Left ventricle myocardium inferior (tissue), 1 donor: ENCODE measurements around the gene GAS6. TPM values are rescaled to one million over a fixed set of nuclear protein-coding genes. Genes with fewer than 3 reads are reported as not detected.

Experiments used
- DNase-seq: peaks from one replicate; pipeline ENCODE4 v3.0.0-alpha.2; 2020
- H3K27ac ChIP-seq: fragments of 200-600 bp; replicated peaks from 2 replicates; pipeline ENCODE4 v1.8.0; 2021
- H3K27me3 ChIP-seq: fragments of 200-600 bp; 2 replicates; pipeline ENCODE4 v1.8.0; 2021; ENCODE audit warnings: low read depth
- H3K36me3 ChIP-seq: fragments of 200-600 bp; 2 replicates; pipeline ENCODE4 v1.8.0; 2021
- H3K4me1 ChIP-seq: fragments of 200-600 bp; 2 replicates; pipeline ENCODE4 v1.8.0; 2021
- H3K4me3 ChIP-seq: fragments of 200-600 bp; 2 replicates; pipeline ENCODE4 v1.8.0; 2021; ENCODE audit warnings: mild to moderate bottlenecking, moderate library complexity
- H3K9me3 ChIP-seq: fragments of 200-600 bp; replicated peaks from 2 replicates; pipeline ENCODE4 v1.8.0; 2021
- CTCF ChIP-seq: fragments of 200-600 bp; IDR thresholded peaks from 2 replicates; pipeline ENCODE4 v1.8.0; 2021; ENCODE audit warnings: antibody characterized with exemption, mild to moderate bottlenecking, borderline replicate concordance
- intact Hi-C: fragments of 100-400 bp; cut with micrococcal nuclease; formaldehyde crosslinking; loops from one replicate; pipeline ENCODE4 v1.11.0; 2022
- total RNA-seq: library from RNA; stranded (reverse); fragmentation: NEBNext Ultra II Directional; extraction: Animal tissue kit (Norgen Biotek cat#: 25700); gene quantifications from one replicate; pipeline ENCODE4 v1.2.1, GENCODE V29; 2021
- donor health status: DM: no; HTN: yes; CAD: no; lungs with severe emphysema.

Gene GAS6
- total RNA-seq, 1 donor from 2014 or later, result 186 TPM

- Histone ChIP-seq H3K9me3 (no peaks in the 10 kb centered on the region), H3K27ac (no peak overlapping the region), H3K27me3 (no peaks in the 10 kb centered on the region), H3K4me1 (no peaks in the 10 kb centered on the region), H3K4me3 (no peak overlapping the region), H3K36me3 (no peaks in the 10 kb centered on the region)
- intact Hi-C loops, result no loop called here
- TF ChIP-seq CTCF, result no peak
- DNase-seq, result no peak
These were observed 80.5 kb downstream of the GAS6 start for GRCh38 chr13:113783200-113783881.

GRCh38 chr13:113782472-113782871 is 81.4 kb downstream of the GAS6 start:
- no peaks in the 10 kb centered on the region for H3K4me1 ChIP-seq
- no peaks in the 10 kb centered on the region for H3K36me3 ChIP-seq
- H3K4me3 ChIP-seq, result no peak overlapping the region
- H3K27me3 ChIP-seq, result peaks cover 6% of the 10 kb centered on the region
- no peak for DNase-seq
- no peak for TF ChIP-seq CTCF
- no peak overlapping the region for H3K27ac ChIP-seq
- intact Hi-C loops, result no loop called here
- H3K9me3 ChIP-seq, result no peaks in the 10 kb centered on the region

DNA sequence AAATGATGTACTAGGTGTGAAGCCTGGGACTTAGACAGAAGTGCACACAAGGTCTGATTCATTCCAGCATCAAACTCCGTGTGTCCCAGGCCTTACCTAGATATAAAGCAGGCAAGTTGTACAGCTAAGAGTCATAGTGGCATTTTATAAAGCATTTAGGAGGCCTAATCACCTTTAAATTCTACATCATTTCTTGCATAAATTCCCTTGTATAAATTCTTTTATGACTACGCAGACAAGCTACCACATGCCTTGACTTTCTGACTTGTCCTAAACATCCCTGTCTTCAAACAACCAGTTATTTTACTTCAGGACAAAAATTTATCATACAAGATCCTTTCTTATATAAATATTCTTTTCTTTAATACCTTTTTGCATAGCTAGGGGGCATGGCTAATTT is 82.3 kb downstream of the GAS6 start:
- DNase-seq, result no peak
- no peak overlapping the region for H3K4me3 ChIP-seq
- no peak for TF ChIP-seq CTCF
- no peaks in the 10 kb centered on the region for H3K9me3 ChIP-seq
- intact Hi-C loops, result no loop called here
- H3K27ac ChIP-seq, result no peak overlapping the region
- no peaks in the 10 kb centered on the region for H3K4me1 ChIP-seq
- H3K36me3 ChIP-seq, result no peaks in the 10 kb centered on the region
- peaks cover 15% of the 10 kb centered on the region for H3K27me3 ChIP-seq

DNA sequence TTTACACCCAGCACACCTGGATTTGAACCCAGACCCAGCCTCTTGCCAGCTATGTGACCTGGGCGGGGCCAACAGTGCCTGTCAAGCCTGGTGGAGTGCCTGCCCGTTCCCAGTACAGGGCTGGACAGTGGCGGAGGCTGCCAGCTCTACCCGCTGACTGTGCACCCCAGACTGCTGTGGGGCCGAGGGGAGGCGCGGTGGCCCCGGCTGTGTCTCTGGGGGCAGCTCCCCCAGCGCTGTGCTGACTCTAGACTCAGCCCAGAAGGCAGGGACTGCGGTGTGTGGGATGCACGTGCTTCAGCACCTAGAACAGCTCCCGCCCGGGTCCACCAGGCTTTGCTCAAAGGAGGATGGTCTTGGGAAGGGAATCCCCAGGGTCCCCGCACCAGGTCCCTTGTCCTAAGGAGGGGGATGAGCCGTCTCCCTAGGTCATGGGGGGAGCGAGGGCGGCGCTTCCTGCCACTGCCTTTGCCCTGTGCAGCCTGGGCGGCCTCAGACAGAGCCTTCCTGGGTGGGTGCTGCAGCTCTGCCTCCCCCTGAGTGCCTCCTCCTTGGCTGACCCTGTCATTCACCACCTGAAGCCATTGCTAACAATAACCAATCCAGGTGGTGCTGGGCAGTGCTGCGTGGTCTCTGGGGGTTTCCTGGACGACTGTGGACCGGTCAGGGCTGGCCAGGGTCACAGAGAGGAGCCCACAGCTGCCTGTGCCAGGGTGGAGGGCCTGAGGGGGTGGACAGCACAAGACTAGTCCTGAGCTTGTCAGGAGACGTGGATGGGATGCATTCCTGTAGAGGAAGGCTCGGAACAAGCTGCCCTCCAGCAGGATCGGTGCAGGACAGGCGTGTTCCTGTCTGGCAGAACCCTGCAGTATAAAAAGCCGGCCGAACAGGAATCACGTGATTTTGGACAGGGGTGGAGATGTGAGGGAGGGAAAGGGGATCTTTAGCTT is 86.3 kb downstream of the GAS6 start:
- Histone ChIP-seq H3K27me3 (peaks cover 32% of the 10 kb centered on the region), H3K9me3 (peaks cover 4% of the 10 kb centered on the region), H3K4me1 (no peaks in the 10 kb centered on the region), H3K27ac (no peak overlapping the region), H3K4me3 (no peak overlapping the region), H3K36me3 (no peaks in the 10 kb centered on the region)
- TF ChIP-seq CTCF, result no peak
- DNase-seq, result no peak
- intact Hi-C loops, result no loop called here

- peaks cover 32% of the 10 kb centered on the region for H3K27me3 ChIP-seq
- H3K9me3 ChIP-seq, result peaks cover 15% of the 10 kb centered on the region
- TF ChIP-seq CTCF, result no peak
- no peak overlapping the region for H3K4me3 ChIP-seq
- no peak overlapping the region for H3K27ac ChIP-seq
- no peaks in the 10 kb centered on the region for H3K36me3 ChIP-seq
- DNase-seq, result no peak
- H3K4me1 ChIP-seq, result no peaks in the 10 kb centered on the region
- intact Hi-C loops, result no loop called here
These were observed 87.4 kb downstream of the GAS6 start for GRCh38 chr13:113776231-113777125.
